Loucy (cell line): ENCODE data around the gene GRIA3.

ENCODE experiments used
- EZH2phosphoT487 ChIP-seq: fragments of 200-600 bp; IDR thresholded peaks from 2 replicates; pipeline ENCODE4 v1.6.1; 2018; ENCODE audit warnings: antibody characterized with exemption, mild to moderate bottlenecking, moderate library complexity, borderline replicate concordance
- TF ChIP-seq, protein P1 (sequence below): fragments of 200-600 bp; sonication (generic); conservative IDR thresholded peaks from 2 replicates; pipeline ENCODE4 v1.5.1; 2014; ENCODE audit warnings: mild to moderate bottlenecking, antibody characterized with exemption, low read length

DNA sequence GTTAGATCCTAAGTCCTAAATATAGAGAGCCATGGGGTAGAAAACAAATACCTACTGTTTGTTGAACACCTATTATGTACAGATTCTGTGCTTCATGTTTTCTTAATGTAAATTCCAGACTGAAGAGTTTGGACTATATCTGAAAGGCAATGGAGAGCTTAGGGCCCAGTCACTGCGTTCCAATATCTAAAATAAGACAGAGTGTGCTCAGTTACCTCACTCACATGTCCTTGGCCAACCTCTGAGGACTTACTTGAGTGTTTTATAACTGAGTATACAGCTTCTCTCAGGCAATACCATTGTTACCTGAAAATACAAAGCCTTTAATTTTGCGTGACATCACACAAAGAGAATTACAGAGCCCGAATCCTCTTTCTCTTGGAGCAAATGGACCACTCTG, 53.2 kb downstream of the GRIA3 start:
- TF ChIP-seq, protein P1, sequence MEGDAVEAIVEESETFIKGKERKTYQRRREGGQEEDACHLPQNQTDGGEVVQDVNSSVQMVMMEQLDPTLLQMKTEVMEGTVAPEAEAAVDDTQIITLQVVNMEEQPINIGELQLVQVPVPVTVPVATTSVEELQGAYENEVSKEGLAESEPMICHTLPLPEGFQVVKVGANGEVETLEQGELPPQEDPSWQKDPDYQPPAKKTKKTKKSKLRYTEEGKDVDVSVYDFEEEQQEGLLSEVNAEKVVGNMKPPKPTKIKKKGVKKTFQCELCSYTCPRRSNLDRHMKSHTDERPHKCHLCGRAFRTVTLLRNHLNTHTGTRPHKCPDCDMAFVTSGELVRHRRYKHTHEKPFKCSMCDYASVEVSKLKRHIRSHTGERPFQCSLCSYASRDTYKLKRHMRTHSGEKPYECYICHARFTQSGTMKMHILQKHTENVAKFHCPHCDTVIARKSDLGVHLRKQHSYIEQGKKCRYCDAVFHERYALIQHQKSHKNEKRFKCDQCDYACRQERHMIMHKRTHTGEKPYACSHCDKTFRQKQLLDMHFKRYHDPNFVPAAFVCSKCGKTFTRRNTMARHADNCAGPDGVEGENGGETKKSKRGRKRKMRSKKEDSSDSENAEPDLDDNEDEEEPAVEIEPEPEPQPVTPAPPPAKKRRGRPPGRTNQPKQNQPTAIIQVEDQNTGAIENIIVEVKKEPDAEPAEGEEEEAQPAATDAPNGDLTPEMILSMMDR, result no peak
- TF ChIP-seq EZH2phosphoT487, result no peak
